ENCODE results near the gene OXT. TPM values are rescaled to one million over a fixed set of nuclear protein-coding genes. Genes with fewer than 3 reads are reported as not detected.

OXT gene
- total and polyA plus RNA-seq, 2 of the 13 experiments (the other 11 are each of a cell fraction or from before 2014, with no cell fraction given), result not detected

DNA sequence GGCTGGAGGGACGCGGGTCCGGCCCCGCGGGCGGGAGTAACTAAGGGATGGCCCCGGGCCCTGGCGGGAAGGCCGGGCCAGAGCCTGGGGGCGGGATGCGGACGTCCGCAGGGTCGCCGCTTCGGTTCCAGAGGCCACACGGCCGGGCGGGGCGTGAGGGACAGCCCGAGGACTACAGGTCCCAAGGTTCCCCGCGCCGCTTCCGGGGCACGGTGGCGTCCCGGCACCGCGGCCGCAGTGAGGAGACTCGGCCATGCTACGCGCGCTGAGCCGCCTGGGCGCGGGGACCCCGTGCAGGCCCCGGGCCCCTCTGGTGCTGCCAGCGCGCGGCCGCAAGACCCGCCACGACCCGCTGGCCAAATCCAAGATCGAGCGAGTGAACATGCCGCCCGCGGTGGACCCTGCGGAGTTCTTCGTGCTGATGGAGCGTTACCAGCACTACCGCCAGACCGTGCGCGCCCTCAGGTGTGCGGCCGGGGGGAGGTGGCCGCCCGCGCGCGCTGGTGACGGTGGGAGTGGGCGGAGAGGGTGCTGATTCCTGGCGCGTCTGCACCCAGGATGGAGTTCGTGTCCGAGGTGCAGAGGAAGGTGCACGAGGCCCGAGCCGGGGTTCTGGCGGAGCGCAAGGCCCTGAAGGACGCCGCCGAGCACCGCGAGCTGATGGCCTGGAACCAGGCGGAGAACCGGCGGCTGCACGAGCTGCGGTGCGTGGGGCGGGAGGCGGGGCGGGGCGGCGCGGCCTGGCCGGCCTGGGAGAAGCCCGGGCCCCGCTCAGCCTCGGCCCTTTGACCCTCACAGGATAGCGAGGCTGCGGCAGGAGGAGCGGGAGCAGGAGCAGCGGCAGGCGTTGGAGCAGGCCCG is 25.4 kb upstream of the OXT start, which contains the start of gene MRPS26 (continued):
- peak; percentile 71; the same call in 1 of the 2 replicates for TF ChIP-seq ZNF609 (CRISPR knock-in tag; IDR thresholded peaks at IDR 0.05; ENCODE audit: borderline replicate concordance)
- TF ChIP-seq ZNF766 (CRISPR knock-in tag; IDR thresholded peaks at IDR 0.05; ENCODE audit: borderline replicate concordance), result peak; percentile 91
- TF ChIP-seq ZNF7 (CRISPR knock-in tag; IDR thresholded peaks at IDR 0.05), result 0 out of 2 replicates have a peak, but pooled peaks have one; percentile 13
- TF ChIP-seq DNMT3B (CRISPR knock-in tag; conservative IDR thresholded peaks at IDR 0.05), result peak; percentile 19; the same call in 1 of the 2 replicates
- TF ChIP-seq SNAI1 (CRISPR knock-in tag; IDR thresholded peaks at IDR 0.05; ENCODE audit: borderline replicate concordance), result peak; percentile 26; the same call in 1 of the 2 replicates
- TF ChIP-seq MXD3 (CRISPR knock-in tag; IDR thresholded peaks at IDR 0.05), result peak; percentile 81
- TF ChIP-seq NFKB2 (CRISPR knock-in tag; IDR thresholded peaks at IDR 0.05; ENCODE audit: borderline replicate concordance), result peak; percentile 91; the same call in 1 of the 2 replicates
- peak; percentile 74; the same call in 1 of the 2 replicates for TF ChIP-seq HOXA7 (CRISPR knock-in tag; IDR thresholded peaks at IDR 0.05)
- TF ChIP-seq, protein P1, sequence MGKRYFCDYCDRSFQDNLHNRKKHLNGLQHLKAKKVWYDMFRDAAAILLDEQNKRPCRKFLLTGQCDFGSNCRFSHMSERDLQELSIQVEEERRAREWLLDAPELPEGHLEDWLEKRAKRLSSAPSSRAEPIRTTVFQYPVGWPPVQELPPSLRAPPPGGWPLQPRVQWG (CRISPR knock-in tag; IDR thresholded peaks at IDR 0.05; ENCODE audit: borderline replicate concordance, low read depth), result no peak
- TF ChIP-seq, protein P2, sequence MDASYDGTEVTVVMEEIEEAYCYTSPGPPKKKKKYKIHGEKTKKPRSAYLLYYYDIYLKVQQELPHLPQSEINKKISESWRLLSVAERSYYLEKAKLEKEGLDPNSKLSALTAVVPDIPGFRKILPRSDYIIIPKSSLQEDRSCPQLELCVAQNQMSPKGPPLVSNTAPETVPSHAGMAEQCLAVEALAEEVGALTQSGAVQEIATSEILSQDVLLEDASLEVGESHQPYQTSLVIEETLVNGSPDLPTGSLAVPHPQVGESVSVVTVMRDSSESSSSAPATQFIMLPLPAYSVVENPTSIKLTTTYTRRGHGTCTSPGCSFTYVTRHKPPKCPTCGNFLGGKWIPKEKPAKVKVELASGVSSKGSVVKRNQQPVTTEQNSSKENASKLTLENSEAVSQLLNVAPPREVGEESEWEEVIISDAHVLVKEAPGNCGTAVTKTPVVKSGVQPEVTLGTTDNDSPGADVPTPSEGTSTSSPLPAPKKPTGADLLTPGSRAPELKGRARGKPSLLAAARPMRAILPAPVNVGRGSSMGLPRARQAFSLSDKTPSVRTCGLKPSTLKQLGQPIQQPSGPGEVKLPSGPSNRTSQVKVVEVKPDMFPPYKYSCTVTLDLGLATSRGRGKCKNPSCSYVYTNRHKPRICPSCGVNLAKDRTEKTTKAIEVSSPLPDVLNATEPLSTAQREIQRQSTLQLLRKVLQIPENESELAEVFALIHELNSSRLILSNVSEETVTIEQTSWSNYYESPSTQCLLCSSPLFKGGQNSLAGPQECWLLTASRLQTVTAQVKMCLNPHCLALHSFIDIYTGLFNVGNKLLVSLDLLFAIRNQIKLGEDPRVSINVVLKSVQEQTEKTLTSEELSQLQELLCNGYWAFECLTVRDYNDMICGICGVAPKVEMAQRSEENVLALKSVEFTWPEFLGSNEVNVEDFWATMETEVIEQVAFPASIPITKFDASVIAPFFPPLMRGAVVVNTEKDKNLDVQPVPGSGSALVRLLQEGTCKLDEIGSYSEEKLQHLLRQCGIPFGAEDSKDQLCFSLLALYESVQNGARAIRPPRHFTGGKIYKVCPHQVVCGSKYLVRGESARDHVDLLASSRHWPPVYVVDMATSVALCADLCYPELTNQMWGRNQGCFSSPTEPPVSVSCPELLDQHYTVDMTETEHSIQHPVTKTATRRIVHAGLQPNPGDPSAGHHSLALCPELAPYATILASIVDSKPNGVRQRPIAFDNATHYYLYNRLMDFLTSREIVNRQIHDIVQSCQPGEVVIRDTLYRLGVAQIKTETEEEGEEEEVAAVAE (CRISPR knock-in tag; IDR thresholded peaks at IDR 0.05; ENCODE audit: borderline replicate concordance), result no peak
- TF ChIP-seq ATF7-NPFF (CRISPR knock-in tag; IDR thresholded peaks at IDR 0.05; ENCODE audit: low read depth), result peak; percentile 87
- TF ChIP-seq FOSL2 (CRISPR knock-in tag; IDR thresholded peaks at IDR 0.05), result peak; percentile 49
- TF ChIP-seq PLRG1 (conservative IDR thresholded peaks at IDR 0.05), result no peak
- peak; percentile 25; the same call in 1 of the 2 replicates for TF ChIP-seq SNRNP70 (IDR thresholded peaks at IDR 0.05; ENCODE audit: low read depth, low read length)
- TF ChIP-seq ATF7 (IDR thresholded peaks at IDR 0.05), result no peak
- TF ChIP-seq ATF7 (CRISPR knock-in tag; IDR thresholded peaks at IDR 0.05), result peak; percentile 48; the same call in 1 of the 2 replicates
- TF ChIP-seq ZNF468 (CRISPR knock-in tag; IDR thresholded peaks at IDR 0.05), result peak; percentile 99
